Mesendoderm (in vitro differentiated cells): ENCODE measurements around the gene ACSF3.

Experiments used
- DNase-seq: peaks from one replicate; pipeline ENCODE4 v3.0.0; 2013
- H2AK5ac ChIP-seq: 2 replicates; pipeline ENCODE4 v1.6.1; 2013; ENCODE audit warnings: low read length, inconsistent platforms
- H2BK120ac ChIP-seq: 2 replicates; pipeline ENCODE4 v1.6.1; 2013; ENCODE audit warnings: low read depth, mild to moderate bottlenecking, low read length, moderate library complexity, mixed read lengths
- H2BK15ac ChIP-seq: replicated peaks from 2 replicates; pipeline ENCODE4 v1.6.1; 2013; ENCODE audit warnings: low read depth, mild to moderate bottlenecking, moderate library complexity
- H2BK5ac ChIP-seq: 2 replicates; pipeline ENCODE4 v1.6.1; 2013; ENCODE audit warnings: low read length, inconsistent platforms
- H3K18ac ChIP-seq: 2 replicates; pipeline ENCODE4 v1.6.1; 2013; ENCODE audit warnings: mild to moderate bottlenecking, low read length, mixed read lengths
- H3K23ac ChIP-seq: one replicate; pipeline ENCODE4 v1.6.1; 2013; ENCODE audit warnings: low read length
- H3K27ac ChIP-seq: 2 replicates; pipeline ENCODE4 v1.5.1; 2013; ENCODE audit warnings: low read depth, mild to moderate bottlenecking, inconsistent platforms, low read length, moderate library complexity
- H3K27me3 ChIP-seq: 2 replicates; pipeline ENCODE4 v1.6.1; 2013; ENCODE audit warnings: low read length, control low read depth, mild to moderate bottlenecking, inconsistent platforms; ENCODE audit not compliant: insufficient read depth, poor library complexity
- H3K36me3 ChIP-seq: 2 replicates; pipeline ENCODE4 v1.6.1; 2013; ENCODE audit warnings: low read length, inconsistent platforms; ENCODE audit not compliant: control insufficient read depth, insufficient read depth
- H3K4ac ChIP-seq: one replicate; pipeline ENCODE4 v1.6.1; 2013; ENCODE audit warnings: low read depth, mild to moderate bottlenecking, low read length, moderate library complexity
- H3K4me1 ChIP-seq: 2 replicates; pipeline ENCODE4 v1.6.1; 2013; ENCODE audit warnings: low read depth, low read length, inconsistent platforms; ENCODE audit not compliant: control insufficient read depth
- H3K4me2 ChIP-seq: 2 replicates; pipeline ENCODE4 v1.6.1; 2013; ENCODE audit warnings: low read length
- H3K4me3 ChIP-seq: 2 replicates; pipeline ENCODE4 v1.5.1; 2013; ENCODE audit warnings: mild to moderate bottlenecking, low read length
- H3K56ac ChIP-seq: one replicate; pipeline ENCODE4 v1.6.1; 2013; ENCODE audit warnings: low read length
- H3K79me1 ChIP-seq: 2 replicates; pipeline ENCODE4 v1.6.1; 2013; ENCODE audit warnings: low read length, inconsistent platforms
- H3K79me2 ChIP-seq: 2 replicates; pipeline ENCODE4 v1.6.1; 2013; ENCODE audit warnings: mild to moderate bottlenecking, low read length; ENCODE audit not compliant: control insufficient read depth, insufficient read depth
- H3K9ac ChIP-seq: 2 replicates; pipeline ENCODE4 v1.6.1; 2013; ENCODE audit warnings: low read length, inconsistent platforms
- H4K5ac ChIP-seq: one replicate; pipeline ENCODE4 v1.6.1; 2013; ENCODE audit warnings: low read length
- H4K8ac ChIP-seq: one replicate; pipeline ENCODE4 v1.6.1; 2013; ENCODE audit warnings: low read depth, mild to moderate bottlenecking, control low read depth, low read length, moderate library complexity
- WGBS: extraction: QIAGEN DNeasy Blood & Tissue Kit; methylation state at CpG from one replicate; pipeline ENCODE4 v1.1.7; 2013; ENCODE audit warnings: low lambda C conversion rate, missing lambda C conversion rate; ENCODE audit not compliant: insufficient coverage; ENCODE audit errors: extremely low coverage; 5-methylcytosine and 5-hydroxymethylcytosine counted together

Gene ACSF3

GRCh38 chr16:89159066-89159849 is 65.6 kb downstream of the ACSF3 start:
- H3K4ac ChIP-seq = no peak overlapping the region
- no peak overlapping the region for H2AK5ac ChIP-seq
- no peak overlapping the region for H3K56ac ChIP-seq
- H2BK15ac ChIP-seq = no peak overlapping the region
- H3K79me1 ChIP-seq = no peaks in the 10 kb centered on the region
- no peak overlapping the region for H4K8ac ChIP-seq
- H4K5ac ChIP-seq = no peak overlapping the region
- no peaks in the 10 kb centered on the region for H3K4me1 ChIP-seq
- H3K27ac ChIP-seq = no peak overlapping the region
- no peaks in the 10 kb centered on the region for H3K36me3 ChIP-seq
- no peak overlapping the region for H3K9ac ChIP-seq
- H3K27me3 ChIP-seq = no peaks in the 10 kb centered on the region
- H3K18ac ChIP-seq = no peak overlapping the region
- no peak overlapping the region for H2BK120ac ChIP-seq
- no peak for DNase-seq
- no peak overlapping the region for H3K23ac ChIP-seq
- H3K4me2 ChIP-seq = no peak overlapping the region
- no peaks in the 10 kb centered on the region for H3K79me2 ChIP-seq
- H3K4me3 ChIP-seq = no peak overlapping the region
- WGBS = no CpG with 5 or more reads among the region's 48 CpGs
- H2BK5ac ChIP-seq = no peak overlapping the region

- H3K9ac ChIP-seq = no peak overlapping the region
- H3K56ac ChIP-seq = no peak overlapping the region
- H3K23ac ChIP-seq = no peak overlapping the region
- H3K79me2 ChIP-seq = no peaks in the 10 kb centered on the region
- H3K4me3 ChIP-seq = no peak overlapping the region
- no peak overlapping the region for H2AK5ac ChIP-seq
- no peak overlapping the region for H2BK120ac ChIP-seq
- no peak overlapping the region for H4K5ac ChIP-seq
- H3K36me3 ChIP-seq = no peaks in the 10 kb centered on the region
- no peaks in the 10 kb centered on the region for H3K79me1 ChIP-seq
- H3K4me1 ChIP-seq = no peaks in the 10 kb centered on the region
- DNase-seq = no peak
- no CpG with 5 or more reads among the region's 20 CpGs for WGBS
- no peak overlapping the region for H3K4me2 ChIP-seq
- H3K27ac ChIP-seq = no peak overlapping the region
- H3K27me3 ChIP-seq = no peaks in the 10 kb centered on the region
- no peak overlapping the region for H2BK15ac ChIP-seq
- H4K8ac ChIP-seq = no peak overlapping the region
- H3K4ac ChIP-seq = no peak overlapping the region
- no peak overlapping the region for H3K18ac ChIP-seq
- no peak overlapping the region for H2BK5ac ChIP-seq
Observed at GRCh38 chr16:89159850-89160354, 66.2 kb downstream of the ACSF3 start.

GRCh38 chr16:89160977-89161701 is 67.5 kb downstream of the ACSF3 start:
- Histone ChIP-seq H3K56ac (no peak overlapping the region), H2BK120ac (no peak overlapping the region), H3K79me1 (no peaks in the 10 kb centered on the region), H4K5ac (no peak overlapping the region), H3K9ac (no peak overlapping the region), H3K4me3 (no peak overlapping the region), H3K4ac (no peak overlapping the region), H3K23ac (no peak overlapping the region), H4K8ac (no peak overlapping the region), H3K4me2 (no peak overlapping the region), H3K18ac (no peak overlapping the region), H3K27me3 (no peaks in the 10 kb centered on the region), H3K27ac (no peak overlapping the region), H3K79me2 (no peaks in the 10 kb centered on the region), H2BK15ac (no peak overlapping the region), H3K4me1 (no peaks in the 10 kb centered on the region), H2BK5ac (no peak overlapping the region), H2AK5ac (no peak overlapping the region), H3K36me3 (no peaks in the 10 kb centered on the region)
- no CpG with 5 or more reads among the region's 29 CpGs for WGBS
- no peak for DNase-seq

GRCh38 chr16:89161763-89162713 is 68.4 kb downstream of the ACSF3 start:
- Histone ChIP-seq H2BK5ac (no peak overlapping the region), H4K5ac (no peak overlapping the region), H3K4ac (no peak overlapping the region), H3K4me3 (no peak overlapping the region), H2BK15ac (no peak overlapping the region), H3K56ac (no peak overlapping the region), H3K27ac (no peak overlapping the region), H3K18ac (no peak overlapping the region), H2BK120ac (no peak overlapping the region), H4K8ac (no peak overlapping the region), H3K79me2 (no peaks in the 10 kb centered on the region), H3K36me3 (no peaks in the 10 kb centered on the region), H3K79me1 (no peaks in the 10 kb centered on the region), H3K4me2 (no peak overlapping the region), H3K9ac (no peak overlapping the region), H2AK5ac (no peak overlapping the region), H3K23ac (no peak overlapping the region), H3K27me3 (no peaks in the 10 kb centered on the region), H3K4me1 (peaks cover under 1% of the 10 kb centered on the region)
- no peak for DNase-seq
- no CpG with 5 or more reads among the region's 40 CpGs for WGBS

- Histone ChIP-seq H4K8ac (no peak overlapping the region), H2BK15ac (no peak overlapping the region), H3K4me3 (no peak overlapping the region), H3K4ac (no peak overlapping the region), H3K79me2 (no peaks in the 10 kb centered on the region), H3K18ac (no peak overlapping the region), H3K4me2 (no peak overlapping the region), H2BK5ac (no peak overlapping the region), H2AK5ac (no peak overlapping the region), H3K23ac (no peak overlapping the region), H3K36me3 (no peaks in the 10 kb centered on the region), H2BK120ac (no peak overlapping the region), H3K27ac (no peak overlapping the region), H4K5ac (no peak overlapping the region), H3K56ac (no peak overlapping the region), H3K9ac (no peak overlapping the region), H3K27me3 (no peaks in the 10 kb centered on the region), H3K4me1 (peaks cover 2% of the 10 kb centered on the region), H3K79me1 (no peaks in the 10 kb centered on the region)
- no CpG with 5 or more reads among the region's 9 CpGs for WGBS
- no peak for DNase-seq
Observed at GRCh38 chr16:89163297-89163696, 69.6 kb downstream of the ACSF3 start.
